Posterior vena cava (tissue), 2 donors: ENCODE results near the gene EEF1B2. TPM values are rescaled to one million over a fixed set of nuclear protein-coding genes. Genes with fewer than 3 reads are reported as not detected.
"Not testable (repeated sequence)": the region's sequence is repeated elsewhere in the genome, so short reads cannot be mapped to it uniquely, and the experiment has no call there.

ENCODE experiments used
- DNase-seq: peaks from one replicate; pipeline ENCODE4 v3.0.0-alpha.2; 2020; ENCODE audit warnings: low spot score
- intact Hi-C, 2 donors: fragments of 100-400 bp; cut with DNase I; formaldehyde crosslinking; loops; one replicate each; pipeline versions ENCODE4 v1.14.1 to v1.14.2; 2022 to 2023
- total RNA-seq, 2 donors: library from RNA; stranded (reverse); fragmentation: NEBNext Ultra II Directional; extraction: Animal tissue kit (Norgen Biotek cat#: 25700); gene quantifications; one replicate each; pipeline ENCODE4 v1.2.1, GENCODE V29; 2021
- donor health status: DM: yes; HTN: yes; CAD: no.
- donor health status: DM: yes; HTN: yes; CAD: no.

EEF1B2 gene
- total RNA-seq, 2 donors from 2014 or later: 389 to 393 TPM

DNA sequence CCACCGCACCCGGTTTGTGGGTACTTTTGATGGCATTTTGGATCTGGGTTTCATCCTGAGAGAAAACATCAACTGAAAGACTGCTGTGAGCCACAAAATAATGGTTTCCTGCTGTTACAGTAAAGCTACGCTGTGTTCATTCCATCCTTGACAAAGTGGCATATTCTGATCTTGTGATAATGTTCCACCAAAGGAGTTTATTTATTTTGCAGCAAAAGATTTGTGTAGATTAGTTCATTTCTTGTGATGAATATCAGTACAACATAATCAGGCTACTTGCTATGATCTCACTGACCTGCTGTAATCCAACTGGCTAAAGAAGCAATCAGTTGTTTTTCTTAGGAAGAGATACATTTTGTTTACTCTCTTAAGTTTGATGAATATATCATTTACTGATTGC is 45.0 kb downstream of the EEF1B2 start:
- DNase-seq: no peak
- intact Hi-C loops: no loop called here

DNA sequence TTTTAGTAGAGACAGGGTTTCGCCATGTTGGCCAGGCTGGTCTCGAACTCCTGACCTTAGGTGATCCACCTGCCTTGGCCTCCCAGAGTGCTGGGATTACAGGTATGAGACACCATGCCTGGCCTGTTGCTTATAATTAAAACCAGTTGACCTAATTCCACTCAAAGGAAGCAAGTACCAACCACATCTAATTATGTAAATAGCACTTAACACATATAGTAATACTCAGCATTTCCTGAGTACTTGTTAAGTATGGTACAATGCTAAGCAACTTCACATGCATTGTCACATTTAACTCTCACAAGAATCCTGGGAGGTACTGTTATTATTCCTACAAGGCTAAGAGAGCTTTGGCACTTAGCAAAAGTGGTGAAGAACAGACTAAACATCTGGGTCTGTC is 47.6 kb downstream of the EEF1B2 start:
- intact Hi-C loops, DNase-seq: not testable (repeated sequence)

- intact Hi-C loops: no loop called here
- no peak for DNase-seq
Measured at GRCh38 chr2:206208900-206209299, 49.2 kb downstream of the EEF1B2 start.

DNA sequence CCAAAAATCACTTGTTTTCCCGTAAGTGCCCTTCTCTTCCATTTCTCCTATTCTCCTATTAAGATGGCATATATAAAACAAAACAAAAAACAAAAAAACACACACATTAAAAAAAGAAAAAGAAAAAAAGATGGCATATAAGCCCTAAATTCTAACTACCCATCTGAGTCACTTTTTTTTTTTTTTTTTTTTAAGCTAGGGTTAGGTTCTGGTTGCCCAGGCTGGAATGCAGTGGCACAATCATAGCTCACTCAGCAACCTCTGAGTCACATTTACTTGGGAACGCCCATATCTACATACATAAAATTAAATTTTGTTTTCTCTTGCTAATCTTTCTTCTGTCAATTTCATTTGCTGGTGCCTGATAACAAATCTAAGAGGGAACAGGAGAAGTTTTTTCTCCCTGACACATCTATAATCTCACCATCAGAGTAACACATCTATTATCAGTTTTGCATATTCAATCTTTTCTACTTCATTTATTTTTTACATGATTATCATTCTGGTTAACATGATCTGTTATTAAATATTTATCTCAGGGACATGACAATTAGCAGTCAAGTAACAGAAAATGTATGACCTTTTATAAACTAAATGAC is 52.1 kb downstream of the EEF1B2 start:
- DNase-seq: no peak
- intact Hi-C loops: no loop called here

Other genes with a start within 250 kb of the EEF1B2 start
- gene INO80D, start 73.7 kb upstream of the EEF1B2 start, total RNA-seq: 10 to 100 TPM; 21.4 to 25.2 TPM
- 10 to 100 TPM; 72.1 to 72.7 TPM for gene NDUFS1, start 451 bp upstream of the EEF1B2 start, total RNA-seq
- gene ZDBF2, start 114.8 kb downstream of the EEF1B2 start, total RNA-seq: 10 to 100 TPM; 16.0 to 16.1 TPM